Left hindlimb (tissue), 1 donor: ENCODE measurements around the gene BBLN.

ENCODE experiments used
- DNase-seq: peaks from one replicate; pipeline ENCODE4 v3.0.0-alpha.2; 2018

Gene BBLN

DNA sequence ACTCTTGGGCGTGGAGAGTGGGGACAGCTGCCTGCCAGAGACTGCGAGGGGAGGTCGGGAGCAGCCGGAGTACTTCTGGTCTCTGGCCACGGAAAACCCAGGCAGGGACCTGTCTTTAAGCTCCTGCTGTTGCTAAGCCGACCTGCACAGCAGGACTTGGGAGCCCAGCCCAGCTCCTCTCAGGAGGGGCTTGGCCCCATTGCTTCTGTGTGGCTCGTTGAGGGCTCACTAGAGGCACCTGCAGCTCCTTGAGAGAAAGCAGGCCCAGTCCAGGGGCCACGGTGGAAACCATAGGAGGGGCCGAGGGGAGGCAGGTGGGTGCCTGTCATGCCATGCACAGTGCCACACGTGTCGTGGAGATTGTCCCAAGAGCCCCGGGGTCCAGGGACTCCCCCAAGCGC lies 14.1 kb upstream of the BBLN start:
- no peak for DNase-seq

DNA sequence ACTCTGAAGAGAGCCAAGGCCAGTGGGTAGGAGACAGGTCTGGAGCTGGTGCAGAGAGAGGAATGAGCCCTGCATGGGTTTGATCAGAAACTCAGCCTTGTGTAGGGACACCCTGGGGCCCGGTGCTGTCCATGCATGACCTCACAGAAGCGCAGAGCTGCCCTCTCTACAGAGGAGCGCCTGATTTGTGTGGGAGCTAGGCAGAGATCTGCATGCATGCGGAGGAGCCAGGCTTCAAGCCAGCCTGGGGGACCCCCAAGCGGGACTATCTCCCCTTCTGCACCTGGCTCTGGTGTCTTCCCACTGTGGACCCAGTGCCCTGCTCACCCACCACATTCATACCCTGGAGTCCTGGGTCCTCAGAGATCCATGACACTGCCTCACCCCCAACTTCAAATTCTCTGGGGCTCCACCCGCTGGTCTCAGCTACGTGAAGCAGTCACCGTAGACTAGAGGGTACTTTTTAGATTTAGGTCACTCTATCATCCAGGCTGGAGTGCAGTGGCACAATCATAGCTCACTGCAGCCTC lies 13.4 kb upstream of the BBLN start:
- peak; percentile 9 for DNase-seq

DNA sequence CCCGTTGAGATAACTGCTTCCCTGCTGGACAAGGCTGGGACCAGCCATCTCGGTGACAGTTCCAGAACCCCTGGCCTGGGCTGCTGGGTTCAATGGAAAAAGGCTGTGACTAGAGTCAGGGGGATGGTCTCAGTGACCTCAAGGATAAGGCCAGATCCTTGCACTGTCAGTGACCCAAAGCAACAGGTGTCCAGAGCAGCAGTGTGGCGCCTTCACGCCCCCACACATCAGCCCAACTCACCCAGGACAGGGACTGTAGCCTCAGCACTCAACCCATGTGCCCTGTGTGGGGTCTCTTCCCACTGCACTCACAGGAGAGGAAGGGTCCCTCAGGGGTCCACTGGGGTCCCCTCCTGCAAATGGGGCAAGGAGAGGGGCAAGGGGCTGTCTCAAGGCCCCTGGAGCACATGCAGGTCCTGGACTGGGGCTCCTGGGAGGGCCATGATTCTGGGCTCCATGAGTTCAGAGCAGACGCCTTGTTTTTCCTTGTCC lies 11.5 kb upstream of the BBLN start:
- no peak for DNase-seq

DNA sequence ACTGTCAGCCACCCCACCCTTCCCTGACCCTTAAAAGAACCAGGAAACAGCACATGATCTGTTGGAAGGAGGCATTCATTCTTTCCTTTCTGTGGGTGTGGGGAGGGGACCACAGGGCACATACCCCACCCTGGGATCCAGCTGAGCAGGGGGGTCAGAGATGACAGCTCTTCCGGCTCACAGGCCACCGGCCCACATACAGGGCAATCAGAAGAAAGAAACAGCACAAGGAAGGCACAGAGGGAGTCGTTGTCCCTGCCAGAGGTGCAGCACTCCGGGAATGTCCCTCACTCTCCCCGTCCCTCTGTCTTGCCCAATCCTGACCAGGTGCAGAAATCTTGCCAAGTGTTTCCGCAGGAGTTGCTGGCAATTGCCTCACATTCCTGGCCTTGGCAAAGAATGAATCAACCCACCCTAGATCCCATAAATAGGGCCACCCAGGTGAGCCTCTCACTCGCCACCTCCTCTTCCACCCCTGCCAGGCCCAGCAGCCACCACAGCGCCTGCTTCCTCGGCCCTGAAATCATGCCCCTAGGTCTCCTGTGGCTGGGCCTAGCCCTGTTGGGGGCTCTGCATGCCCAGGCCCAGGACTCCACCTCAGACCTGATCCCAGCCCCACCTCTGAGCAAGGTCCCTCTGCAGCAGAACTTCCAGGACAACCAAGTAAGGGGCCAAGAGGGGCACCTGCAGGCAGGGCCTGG lies 10.9 kb upstream of the BBLN start, which contains the start of gene LCN2:
Gene LCN2, plus strand, starts transcription at position 453 of the 701 bp plus-strand sequence. Its CDS starts 73 bp downstream, at position 526.
- DNase-seq = peak; percentile 35

DNA sequence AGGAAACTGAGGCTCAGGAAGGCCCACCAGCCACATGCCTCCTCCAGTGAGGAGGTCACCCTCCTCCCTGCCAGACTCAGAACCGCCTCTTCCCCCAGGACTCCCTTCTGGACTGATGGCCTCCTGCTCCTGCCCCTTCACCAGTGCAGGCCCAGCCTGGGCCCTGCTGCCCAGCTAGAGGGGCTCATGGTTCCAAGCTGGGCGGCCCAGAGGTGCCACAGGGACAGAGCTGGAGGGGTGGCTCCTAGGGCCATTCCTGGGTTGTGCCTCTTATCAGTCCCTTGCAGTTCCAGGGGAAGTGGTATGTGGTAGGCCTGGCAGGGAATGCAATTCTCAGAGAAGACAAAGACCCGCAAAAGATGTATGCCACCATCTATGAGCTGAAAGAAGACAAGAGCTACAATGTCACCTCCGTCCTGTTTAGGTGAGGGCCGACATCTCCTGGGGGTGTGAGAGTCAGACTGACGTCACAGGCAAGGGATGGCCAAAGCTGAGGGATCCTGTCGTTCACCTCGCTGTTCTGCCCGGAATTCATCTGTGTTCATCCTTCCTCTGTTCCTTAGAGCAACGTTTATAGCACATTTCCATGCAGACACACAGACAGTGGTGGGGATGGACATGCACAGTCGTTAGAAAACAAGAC lies 10.0 kb upstream of the BBLN start:
- DNase-seq = no peak

DNA sequence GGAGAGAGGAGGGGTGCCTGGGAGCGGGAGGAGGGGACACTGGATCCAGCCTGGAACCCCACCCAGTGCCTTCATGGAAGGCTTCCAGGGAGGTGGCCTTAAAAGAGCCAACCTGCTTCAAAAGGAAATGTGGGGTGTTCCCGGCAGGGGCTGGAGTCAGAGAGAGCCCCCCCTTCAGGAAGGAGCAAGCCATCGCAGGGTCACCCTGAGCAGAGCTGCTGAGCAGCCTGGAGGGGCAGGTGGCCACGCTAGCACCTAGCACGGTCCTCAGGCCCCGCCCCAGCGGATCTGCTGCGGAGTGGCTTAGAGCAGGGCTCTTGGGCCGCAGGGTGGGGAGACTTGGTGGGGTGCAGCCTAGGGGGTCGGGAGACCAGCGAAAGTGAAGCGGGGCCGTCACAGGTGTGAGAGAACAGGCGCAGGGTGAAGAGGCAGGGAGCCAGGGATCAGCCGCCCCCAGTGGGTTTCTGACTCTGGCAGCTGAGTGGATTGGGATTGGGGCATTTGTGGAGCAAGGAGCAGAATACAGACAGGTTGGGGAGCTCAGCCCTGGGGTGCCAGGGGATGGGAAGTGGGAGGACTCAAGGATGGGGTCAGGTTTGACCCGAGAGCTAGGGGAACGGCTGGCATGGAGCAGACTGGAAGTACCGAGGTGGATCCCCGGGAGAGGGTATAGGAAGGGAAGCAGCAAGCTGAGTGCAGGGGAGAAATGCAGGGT lies 9.3 kb upstream of the BBLN start:
- DNase-seq = no peak

DNA sequence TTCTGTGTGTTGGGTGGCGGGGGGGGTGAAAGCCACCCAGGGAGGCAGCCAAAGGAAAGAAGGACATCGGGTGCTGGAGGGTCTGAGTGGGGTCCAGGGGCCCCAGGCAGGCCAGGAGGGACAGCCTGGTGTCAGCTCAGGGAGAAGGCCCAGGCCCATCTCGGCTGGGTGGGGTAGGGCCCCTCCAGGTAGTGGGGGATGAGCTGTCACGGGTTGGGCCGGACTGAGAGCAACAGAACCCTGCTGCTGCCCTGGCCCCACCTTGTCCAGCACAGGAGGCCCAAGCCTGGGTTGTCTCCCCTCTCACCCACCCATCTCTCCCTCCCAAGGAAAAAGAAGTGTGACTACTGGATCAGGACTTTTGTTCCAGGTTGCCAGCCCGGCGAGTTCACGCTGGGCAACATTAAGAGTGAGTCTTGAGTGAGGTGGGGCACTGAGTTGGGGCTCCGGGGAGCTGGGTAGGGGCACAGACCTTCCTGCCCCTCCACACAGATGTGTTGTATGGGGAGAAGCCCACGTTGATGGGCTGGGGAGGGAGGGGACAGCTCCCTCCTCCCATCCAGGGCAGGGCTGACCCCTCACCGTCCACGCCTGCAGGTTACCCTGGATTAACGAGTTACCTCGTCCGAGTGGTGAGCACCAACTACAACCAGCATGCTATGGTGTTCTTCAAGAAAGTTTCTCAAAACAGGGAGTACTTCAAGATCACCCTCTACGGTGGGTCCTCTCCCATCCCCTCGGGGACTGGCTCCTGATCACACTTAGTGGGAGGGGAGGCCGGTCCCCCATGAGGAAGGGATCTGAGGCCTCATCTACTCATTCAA lies 8.5 kb upstream of the BBLN start:
- DNase-seq = no peak

DNA sequence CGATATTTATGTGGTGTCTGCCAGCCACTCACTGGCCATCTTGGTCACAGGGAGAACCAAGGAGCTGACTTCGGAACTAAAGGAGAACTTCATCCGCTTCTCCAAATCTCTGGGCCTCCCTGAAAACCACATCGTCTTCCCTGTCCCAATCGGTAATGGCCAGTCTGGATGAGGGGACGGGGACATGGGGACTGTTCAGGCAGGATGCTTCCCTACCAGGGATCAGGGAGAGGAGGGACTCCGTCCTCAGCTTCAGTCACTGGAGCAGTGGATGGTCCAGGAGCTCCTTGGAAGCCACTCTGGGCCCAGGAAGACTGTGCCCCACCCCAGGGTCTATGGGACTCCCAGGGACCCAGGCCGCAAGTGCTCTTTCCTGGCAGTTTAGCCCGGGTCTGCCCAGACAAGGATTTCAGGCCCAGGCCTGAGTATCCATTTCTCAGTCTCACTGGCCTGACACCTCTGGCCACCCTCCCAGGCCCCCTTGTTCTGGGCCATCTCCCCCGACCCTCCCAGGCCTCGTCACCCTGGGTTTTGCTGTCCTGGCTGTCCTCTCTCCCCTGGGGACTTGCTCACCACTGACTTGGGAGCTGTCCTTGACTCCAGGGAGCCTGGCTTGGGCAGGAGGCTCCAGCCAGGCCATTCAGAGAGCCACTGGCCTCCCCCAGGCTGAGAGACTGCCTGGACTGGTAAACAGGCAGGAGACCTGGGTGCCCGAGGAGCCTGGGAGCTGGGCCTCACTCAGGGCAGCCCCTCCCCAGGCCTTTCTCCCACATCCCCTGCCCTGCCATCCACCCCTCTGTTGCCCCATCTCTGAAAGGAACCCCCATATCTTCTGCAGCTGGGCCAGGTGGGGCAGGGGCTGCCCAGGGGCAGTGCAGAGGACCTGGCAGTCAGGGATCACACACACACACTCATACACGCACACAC lies 7.7 kb upstream of the BBLN start:
- DNase-seq = no peak

DNA sequence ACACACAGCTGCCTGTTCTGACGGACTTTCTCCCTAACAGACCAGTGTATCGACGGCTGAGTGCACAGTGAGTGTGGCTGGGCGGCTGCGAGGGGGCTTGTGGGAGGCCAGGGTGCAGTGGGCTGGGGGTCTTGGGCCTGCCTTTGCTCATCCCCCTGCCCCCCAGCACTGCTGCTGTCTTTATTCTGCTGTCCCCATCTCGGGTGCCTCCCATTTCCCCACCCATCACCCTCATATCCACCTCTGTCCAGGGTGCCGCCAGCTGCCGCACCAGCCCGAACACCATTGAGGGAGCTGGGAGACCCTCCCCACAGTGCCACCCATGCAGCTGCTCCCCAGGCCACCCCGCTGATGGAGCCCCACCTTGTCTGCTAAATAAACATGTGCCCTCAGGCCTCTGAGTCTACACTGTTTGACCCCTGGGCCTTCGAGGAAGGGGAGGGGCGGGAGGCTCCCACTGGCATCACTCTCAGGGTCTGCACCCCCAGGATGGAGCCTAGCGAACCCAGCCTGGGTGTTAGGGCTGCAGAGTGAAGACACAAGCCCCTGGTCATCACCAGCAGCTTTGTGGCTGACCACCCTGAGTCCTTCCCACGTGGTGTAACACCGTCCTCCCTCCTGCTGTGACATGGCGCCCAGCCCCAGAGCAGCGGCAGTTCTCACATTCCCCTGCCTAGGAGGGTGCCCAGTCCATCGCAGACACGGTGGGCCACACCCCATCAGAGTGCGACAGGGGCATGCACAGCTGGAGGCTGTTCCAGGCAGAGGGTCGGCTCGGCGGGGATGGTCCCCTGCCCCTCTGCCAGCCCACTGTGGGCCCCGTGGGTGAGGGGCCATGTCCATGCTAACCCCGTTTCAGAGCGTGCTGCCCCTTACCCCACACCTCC lies 6.8 kb upstream of the BBLN start:
- DNase-seq = no peak

DNA sequence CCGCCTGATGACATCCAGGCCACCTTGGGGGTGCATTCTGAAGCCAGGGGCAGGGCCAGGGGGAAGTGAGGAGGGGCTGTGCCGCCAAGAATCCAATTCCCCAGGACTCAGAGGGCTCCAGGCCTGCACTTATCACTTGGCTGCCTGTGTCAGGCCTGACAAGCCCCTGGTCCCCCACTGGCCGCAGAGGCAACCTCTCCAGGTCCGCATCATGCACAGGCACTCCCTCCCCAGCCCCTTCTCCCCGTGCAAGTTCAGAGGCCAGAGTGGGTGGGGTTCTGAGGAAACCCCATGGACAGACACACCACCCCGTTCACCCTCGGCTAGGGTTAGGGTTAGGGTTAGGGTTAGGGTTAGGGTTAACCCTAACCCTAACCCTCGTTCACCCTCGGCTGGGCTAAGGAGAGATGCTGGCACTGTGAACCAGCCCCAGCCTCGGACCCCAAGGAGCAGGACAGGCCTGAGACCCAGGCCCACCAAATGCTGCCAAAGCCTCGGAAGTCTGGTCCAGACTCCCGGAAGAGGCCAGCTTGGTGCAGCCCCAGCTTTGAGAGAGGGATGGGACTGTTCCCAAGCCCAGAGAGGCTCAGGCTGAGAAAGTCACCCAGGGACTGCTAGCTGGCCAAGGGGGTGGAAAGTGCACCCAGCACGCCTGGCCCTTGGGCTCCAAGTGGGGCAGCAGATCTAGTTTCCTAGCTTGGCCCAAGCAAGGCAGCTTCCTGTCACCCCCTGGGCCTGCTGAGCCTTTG lies 5.9 kb upstream of the BBLN start:
- DNase-seq = no peak

DNA sequence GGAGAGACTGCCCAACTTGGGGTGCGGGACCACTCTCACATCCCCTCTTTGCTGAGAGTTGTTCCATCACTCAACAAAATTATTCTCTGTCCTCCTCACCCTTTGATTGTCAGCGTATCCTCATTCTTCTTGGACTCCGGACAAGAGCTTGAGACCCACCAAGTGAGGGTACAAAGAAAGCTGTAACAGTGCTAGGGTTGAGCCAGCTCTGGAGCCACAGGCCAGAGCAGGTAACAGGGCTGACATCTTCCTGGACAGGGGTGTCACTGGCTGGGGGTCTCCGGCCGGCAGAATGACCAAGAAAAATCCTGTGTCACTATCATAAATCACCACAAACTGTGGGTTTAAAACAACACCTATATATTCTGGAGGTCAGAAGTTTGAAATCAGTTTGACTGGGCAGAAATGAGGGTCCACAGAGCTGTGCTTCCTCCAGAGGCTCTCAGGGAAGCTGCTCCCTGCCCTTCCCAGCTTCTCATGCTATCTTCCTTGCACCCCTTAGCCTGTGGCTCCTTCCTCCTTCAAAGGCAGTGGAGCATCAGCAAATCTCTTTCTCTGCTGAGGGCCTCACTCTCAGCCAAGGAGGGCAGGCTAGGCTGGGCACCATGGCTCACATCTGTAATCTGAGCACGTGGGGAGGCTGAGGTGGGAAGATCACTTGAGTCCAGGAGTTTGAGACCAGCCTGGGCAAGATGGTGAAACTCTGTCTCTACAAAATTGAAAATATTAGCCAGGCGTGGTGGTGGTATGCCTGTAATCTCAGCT lies 4.1 kb upstream of the BBLN start:
- DNase-seq = no peak

DNA sequence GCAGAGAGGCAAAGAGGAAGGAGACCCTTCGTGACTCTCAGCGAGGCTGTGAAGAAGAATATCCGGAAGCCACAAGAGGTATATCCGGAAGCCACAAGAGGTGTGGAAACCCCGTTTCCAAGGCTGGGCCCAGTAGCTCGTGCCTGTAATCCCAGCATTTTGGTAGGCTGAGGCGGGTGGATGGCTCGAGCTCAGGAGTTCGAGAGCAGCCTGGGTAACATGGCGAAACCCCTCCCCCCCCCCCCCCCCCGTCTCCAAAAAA lies 612 bp upstream of the BBLN start:
- no peak for DNase-seq

DNA sequence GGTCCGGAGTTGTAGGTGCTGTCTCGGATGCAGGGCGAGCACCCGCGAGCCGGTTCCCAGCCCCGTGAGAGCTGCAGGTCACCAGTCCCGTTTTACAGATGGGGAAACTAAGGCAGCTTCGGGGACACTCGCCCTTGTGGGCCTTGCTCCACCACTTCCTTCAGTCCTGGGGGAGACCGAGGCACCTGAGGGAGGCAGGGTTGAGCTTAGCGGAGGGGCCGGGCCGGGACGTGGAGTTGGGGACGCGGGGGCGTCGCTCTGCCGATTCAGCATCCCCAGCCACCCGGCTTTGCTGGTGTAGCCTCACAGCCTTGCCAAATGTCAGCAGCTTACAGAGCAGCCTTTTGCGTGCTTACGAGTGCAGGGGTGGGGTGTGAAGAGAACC lies 530 bp downstream of the BBLN start:
- no peak for DNase-seq

DNA sequence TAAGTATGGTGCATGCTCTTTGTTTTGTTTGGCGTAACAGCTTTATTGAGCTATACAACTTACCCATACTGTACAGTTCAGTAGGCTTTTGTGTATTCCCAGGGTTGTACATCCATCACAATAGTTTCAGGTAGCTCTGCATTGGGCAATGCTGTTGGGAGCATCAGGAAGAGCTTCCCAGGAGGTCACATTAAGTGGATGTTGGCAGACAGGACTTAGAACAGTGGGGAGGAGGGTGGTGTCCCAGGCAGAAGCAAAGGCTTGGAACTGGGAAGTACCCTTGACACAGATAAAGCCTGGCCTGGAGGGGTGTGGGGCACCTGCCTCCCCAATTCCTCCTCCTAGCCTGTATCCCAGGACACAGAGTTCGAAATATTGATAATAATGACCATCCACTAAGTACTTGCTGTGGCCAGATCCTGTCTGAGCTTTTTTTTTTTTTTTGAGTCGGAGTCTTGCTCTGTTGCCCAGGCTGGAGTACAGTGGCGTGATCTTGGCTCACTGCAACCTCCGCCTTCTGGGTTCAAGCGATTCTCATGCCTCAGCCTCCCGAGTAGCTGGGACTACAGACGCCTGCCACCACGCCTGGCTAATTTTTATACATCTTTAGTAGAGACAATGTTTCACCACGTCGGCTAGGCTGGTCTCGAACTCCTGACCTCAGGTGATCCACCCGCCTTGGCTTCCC lies 1.3 kb downstream of the BBLN start:
- DNase-seq = no peak

DNA sequence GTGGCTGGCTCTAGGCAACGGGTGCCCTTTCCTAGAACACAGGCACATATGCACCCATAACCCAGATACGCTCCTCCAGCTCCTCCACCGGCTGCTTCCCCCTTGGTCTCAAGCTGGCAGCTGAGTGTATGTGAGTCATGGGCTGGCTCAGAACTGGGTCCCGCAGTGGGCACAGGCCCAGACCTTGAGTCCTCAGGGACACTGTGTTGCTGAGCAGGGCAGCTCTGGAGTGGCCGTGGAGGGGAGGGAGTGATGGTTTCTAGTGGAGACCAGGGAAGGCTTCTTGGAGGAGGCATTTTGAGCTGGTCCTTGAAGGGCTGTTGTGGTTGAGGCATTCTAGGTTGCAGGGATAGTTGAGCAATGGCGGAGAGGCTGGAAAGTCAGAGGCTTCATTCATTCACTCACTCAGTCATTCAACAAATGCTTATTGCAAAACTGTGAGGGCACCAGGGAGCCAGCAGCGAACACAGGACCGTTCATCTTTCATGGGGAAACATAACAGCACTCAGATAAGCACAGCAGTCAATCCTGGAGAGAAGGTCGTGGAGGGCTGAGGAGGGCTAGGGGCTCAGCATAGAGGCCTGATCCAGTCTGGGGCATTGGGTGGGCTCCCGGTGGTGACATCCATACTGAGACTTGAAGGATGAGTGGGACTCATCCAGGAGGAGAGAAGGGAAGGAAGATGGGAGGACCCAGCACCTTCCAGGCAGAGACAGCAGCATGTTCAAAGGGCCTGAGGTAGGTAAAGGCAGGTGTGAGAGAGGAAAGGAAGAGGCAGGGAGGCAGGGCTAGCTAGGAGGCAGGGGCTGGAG lies 2.4 kb downstream of the BBLN start:
- no peak for DNase-seq

DNA sequence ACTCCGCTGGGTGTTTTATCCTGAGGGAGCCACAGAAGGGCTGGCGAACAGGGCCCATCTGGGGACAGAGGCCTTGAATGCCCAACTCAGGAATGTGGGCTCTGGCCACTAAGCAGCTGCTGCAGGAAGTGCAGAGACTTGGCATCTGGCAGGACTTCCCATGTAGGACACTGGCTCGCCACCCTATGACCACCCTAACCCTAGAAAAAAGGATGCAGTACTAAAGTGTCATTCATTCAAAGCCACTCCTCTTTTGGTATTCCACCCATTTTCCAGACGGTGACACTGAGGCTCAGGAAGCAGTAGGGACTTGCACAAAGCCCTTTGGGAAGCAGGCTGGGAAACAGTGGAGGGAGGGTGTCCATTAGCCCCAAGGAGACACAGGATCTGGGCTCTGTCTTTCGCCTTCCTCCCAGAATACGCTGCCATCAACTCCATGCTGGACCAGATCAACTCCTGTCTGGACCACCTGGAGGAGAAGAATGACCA lies 3.0 kb downstream of the BBLN start:
- no peak for DNase-seq

DNA sequence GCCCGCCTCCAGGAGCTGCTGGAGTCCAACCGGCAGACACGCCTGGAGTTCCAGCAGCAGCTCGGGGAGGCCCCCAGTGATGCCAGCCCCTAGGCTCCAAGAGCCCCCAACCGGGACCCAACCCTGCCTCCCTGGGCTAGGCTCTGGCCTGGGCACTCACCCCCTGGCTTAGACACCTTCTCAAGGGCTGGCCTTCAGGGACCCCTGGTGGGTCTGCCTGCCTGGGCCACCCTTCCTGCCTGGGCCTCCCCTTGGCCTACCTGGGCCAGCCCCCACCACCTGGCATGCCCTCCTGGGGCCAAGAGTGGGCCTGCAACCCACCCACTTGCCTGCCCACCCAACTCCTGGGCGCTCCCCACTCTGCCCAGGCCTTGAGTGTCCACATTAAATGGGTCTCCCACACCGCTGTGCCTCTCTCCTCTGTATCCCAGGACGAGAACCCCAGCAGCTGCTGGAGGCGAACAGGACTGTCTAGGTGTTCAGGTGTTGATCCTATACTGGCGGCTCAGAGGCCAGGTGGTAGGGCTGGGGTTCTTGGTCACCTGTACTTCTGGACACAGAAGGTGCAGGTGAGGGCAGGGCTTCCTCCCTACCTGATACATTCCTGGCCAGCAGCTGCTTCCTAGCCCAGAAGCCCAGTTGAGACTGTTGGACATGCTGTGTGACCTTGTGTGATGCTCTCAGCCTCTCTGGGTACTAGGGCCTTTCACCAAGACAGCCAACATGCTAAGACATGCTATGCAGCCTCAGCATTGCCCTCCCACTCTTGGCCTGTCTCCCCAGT lies 3.6 kb downstream of the BBLN start:
- no peak for DNase-seq
